GM18520 (cell line): ENCODE data around the gene WDR62.

Experiments used
- ATAC-seq: cut with Tn5 transposase; IDR thresholded peaks from one replicate; pipeline ENCODE4 v1.9.1; 2021; ENCODE audit not compliant: unreplicated experiment

The WDR62 gene

DNA sequence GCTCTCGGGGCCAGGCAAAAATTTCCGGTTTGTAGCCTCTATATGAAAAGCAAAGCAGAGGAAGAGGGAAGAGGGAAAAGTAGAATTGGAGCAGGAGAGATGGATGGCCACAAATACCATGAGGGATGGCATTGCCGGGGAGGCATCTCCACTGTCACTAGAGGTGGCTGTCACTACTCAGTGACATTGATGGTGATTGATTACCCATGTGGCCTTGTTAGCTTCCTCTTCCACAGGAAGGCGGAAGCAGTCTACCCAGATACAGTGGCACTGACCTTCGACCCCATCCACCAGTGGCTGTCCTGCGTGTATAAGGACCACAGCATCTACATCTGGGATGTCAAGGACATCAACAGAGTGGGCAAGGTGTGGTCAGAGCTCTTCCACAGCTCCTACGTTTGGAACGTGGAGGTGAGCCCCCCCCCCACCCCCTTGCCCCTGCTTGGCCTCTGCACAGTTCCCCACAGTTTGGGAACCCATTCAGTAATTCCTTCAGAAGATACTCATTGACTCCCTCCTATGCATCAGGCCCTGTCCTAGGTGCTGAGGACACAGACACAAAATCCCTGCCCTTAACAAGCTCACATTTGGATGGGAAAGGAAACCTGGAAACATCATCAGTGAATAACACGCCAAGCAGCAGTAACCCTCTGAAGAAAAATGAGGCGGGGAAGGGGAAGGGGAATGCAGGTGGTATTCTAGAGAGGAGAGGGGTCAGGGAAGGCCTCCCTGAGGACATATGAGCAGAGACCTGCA is 18.6 kb downstream of the WDR62 start:
- no peak for ATAC-seq

DNA sequence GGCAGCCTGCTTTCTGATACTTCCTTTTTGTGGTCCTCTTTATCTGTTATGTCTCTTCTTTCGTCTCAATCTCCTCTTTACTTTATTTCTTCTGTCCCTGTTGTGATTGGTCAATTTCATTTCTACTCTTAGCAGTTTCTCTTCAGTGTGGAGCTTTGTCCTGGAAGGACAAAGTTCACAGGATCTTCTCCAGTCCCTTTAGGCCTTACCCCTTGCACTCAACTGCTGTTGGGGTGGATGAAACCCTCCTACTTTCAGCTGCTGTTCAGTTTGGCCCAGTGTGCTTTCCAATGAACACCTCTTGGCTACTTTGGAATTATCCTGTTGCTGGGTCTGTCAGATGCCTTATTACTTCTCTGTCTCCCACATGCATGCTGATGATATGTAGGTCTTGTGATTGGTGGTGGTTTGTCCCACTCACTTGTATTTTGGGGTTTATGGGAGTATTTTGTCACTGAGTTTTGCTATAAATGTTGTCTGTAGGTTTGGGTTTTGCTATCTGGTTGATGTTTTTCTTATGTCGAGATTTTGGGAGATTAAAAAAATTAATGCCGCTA is 24.8 kb downstream of the WDR62 start:
- no peak for ATAC-seq

DNA sequence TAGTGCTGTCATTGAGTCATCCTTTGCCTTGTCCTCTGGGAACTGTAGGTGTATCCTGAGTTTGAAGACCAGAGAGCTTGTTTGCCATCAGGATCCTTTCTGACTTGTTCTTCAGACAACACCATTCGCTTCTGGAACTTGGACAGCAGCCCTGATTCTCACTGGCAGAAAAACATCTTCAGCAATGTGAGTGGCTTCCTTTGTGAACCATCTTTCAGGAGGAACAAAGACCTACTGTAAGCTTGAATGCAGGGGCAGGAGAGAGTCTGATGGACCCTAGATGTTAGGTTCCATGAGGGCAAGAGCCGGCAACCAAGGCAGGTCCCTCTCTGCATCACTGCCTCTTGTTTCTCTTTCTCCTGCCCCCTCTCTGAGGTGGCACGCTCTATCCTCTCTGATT is 26.7 kb downstream of the WDR62 start:
- ATAC-seq, result no peak

DNA sequence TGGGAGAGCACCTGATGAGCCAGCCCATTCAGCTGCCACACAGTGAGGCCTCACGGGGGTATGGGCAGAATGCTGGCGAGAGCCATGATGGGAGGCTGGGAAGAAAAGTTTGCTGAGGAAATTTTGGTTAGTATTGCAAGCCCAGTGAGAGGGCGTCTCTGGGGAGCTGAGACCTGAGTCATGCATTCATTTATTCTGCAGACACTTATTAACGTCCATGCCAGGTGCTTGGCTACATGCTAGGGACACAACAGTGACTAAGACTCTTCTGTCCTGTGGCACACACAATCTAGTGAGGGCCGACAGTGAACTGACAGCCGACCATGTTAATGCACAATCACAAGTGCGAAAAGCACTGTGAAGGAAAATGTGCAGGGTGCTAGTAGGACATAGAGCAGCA is 27.2 kb downstream of the WDR62 start:
- no peak for ATAC-seq

DNA sequence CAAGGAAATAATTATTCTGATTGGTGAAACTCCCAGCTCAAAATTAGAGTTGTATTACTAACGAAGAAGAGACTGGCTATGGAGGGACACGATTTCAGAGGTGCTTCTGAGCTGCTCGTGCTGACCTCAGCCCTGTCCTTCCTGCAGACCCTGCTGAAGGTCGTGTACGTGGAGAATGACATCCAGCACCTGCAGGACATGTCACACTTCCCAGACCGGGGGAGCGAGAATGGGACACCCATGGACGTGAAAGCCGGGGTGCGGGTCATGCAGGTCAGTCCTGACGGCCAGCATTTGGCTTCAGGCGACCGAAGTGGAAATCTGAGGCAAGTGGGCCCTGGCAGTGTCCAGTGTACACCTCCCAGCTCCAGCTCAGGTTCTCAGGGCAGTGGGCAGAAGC is 28.2 kb downstream of the WDR62 start:
- ATAC-seq, result no peak

DNA sequence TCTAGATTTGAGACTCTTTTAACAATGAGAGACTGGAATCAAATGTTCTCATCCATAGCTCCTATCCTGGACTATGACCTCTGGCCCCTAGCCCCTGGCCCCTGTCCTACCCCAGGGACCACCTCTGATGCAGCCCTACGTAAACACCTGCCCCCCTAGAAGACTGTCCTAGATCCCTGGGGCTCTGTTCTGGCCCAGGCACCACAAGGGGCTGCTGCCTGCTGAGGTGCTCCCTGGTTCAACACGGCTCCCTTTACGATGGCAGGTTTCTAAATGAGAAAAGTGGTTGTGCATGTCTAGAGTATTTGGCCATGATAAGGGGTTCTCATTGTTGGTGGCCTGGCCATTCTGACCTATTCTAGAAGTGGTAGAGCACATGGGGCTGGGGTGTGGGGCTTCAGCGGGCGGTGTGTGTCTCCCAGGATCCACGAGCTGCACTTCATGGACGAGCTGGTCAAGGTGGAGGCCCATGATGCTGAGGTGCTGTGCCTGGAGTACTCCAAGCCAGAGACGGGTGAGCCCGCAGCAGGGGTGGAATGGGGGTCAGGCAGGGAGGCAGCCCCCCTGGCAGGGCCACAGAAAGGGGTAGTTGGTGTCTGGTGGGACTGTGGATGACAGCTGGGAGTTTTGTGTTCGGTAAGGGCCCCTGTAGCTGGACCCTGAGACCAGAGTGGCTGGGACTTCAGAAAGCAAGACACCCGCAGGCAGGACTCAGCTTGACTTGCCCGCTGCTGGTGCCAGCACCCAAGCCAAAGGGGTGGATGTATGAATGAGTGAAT is 29.7 kb downstream of the WDR62 start:
- ATAC-seq, result no peak

DNA sequence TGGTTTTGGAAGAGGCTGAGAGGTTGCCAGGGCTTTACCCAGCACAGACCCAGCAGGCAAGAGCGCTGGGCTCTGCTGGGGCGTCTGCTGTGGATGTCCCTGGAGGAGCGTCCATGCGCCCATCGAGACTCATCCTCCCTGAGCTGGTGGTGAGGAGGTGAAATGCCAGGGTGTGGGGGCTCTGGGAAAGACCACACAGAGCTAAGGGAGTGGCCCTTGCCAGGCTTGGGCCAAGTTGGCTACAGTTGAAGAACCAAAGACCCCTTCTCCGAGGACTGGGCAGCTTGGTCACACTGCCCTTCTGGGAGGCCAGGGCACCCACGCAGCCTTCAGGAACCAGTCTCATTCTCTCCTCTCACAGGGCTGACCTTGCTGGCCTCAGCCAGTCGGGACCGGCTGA is 31.6 kb downstream of the WDR62 start:
- no peak for ATAC-seq

DNA sequence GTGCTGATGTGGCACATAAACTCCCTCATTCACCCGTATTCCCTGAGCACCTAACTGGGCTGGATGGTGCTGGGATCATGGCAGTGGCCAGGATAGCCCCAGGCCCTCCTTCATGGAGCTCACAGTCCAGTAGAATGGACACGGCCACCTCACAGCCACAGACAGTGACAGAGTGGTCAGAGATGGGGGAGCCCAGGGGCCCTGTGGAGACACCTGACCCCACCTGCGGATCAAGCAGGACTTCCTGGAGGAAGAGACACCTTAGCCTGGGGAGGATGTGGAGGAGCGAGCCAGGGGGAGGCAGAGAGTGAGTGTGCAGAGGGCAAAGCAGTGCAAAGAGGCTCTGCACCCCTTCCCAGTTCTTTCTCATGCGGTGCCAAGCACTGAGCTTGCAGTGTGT is 35.1 kb downstream of the WDR62 start:
- ATAC-seq, result no peak

DNA sequence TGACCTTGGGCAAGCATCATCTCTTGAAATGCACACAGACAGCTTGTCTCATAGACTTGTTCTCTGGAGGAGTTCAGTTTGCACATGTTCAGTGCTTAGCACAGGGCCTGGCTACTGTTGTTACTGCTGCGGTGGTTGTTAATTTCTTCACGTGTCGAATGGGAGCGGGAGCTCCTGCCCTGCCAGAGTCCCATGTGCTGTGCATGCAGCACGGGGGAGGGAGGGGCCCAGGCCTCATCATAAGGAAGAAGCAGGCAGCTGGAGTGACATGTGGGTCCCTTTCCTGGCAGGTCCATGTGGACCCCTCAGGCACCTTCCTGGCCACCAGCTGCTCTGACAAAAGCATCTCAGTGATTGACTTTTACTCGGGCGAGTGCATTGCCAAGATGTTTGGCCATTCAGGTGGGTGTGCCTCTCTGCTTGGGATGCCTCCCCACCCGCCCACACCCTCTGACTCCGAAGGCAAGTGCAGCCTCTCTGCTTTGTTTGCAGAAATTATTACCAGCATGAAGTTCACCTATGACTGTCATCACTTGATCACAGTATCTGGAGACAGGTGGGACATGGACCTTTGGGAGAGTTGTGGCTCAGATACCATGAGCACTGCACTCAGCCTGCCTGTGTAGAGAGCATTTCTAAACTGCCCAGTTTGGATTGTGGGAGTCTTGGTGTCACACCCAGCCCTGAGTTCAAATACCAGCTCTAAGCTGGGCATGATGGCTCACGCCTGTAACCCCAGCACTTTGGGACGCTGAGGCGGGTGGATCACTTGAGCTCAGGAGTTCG is 36.4 kb downstream of the WDR62 start:
- ATAC-seq, result no peak

DNA sequence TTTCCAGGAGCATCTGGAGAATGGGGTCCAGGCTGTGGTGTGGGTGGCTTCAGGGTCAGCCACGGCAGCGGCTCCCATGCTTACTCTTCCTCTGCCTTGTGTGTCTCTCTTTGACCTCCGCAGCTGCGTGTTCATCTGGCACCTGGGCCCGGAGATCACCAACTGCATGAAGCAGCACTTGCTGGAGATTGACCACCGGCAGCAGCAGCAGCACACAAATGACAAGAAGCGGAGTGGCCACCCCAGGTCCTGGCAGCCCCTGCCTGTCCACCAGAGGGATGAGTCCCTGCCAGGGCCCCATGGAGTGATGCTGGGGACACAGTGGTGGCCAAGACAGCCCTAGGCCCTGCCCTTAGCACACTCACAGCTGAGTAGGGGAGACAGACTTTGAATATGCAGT is 37.9 kb downstream of the WDR62 start:
- no peak for ATAC-seq

DNA sequence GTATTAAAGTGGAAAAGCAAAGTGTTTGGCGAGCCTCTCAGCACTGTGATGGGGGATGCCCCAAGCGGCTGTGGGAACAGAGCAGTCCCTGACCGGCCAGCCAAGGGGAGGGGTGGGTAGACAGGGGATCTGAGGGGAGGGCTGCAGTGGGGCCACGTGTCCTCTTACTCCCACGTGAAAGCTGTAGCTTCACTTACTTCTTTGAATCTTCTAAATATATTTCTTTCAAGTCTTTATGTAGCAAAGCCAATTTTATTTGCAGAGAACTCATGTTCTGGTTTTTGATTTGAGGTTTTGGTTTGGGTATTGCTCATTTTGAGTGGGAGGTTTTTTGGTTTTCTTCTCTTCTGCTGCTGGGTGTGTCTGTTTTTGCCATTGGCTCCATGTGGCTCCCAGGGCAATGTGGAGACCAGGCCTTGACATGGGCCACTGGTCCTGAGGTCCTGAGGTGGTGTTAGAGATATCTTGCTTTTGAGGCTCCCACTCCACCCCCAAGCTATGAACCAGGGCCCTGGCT is 38.5 kb downstream of the WDR62 start:
- no peak for ATAC-seq

DNA sequence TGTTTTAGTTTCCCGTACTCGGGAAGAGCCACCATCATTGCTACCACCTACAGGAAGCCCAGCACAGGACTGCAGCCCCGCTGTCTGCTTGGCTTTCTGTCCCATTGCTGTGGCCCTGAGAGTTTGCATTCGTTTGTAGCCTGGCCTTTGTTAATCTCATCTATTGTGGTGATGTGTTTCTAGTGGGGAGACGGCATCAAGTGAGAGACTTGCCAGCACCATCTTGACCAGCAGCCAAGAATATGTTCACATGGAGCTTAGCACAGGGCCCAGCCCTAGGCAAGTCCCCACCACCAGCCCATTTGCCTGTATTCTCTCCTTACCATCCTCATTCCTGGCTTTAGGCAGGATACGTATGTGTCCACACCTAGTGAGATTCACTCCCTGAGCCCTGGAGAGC is 39.0 kb downstream of the WDR62 start:
- no peak for ATAC-seq

DNA sequence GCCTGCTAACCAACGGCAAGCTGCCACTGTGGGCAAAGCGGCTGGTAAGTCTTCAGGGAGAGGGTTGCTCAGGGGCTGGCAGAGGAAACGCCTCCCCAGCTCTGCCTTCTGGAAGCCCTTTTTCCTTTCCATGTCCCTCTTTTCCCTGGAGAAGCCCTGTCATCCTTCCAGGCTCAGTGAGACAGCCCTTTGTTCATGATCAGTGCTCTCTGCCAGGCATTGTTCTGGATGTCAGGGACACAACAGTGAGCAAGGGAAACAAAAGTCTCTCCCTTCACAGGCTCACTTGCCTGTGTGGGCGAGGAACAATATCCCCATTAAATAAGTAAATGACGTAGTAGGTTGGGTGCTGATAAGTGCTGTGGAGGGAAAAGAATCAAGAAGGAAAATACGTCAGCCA is 42.3 kb downstream of the WDR62 start:
- ATAC-seq, result no peak

DNA sequence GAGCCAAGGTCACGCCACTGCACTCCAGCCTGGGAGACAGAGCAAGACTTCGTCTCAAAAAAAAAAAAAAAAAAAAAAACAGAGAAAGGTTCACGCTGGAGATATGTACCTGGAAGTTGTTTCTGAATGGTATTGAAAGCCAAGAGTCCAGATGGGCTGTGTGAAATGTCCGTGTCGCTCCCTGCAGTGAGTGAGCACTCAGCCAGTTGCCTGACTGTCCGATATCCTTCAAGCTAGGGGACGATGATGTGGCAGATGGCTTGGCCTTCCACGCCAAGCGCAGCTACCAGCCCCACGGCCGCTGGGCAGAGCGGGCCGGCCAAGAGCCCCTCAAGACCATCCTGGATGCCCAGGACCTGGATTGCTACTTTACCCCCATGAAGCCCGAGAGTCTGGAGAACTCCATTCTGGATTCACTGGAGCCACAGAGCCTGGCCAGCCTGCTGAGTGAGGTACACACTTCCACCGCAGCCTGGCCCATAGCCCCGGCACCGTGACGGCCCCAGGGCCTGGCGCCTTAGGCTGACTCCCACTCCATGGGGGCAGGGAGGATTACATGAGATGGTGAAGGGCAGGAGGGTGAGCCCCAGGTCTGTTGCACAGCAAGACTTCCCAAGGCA is 44.6 kb downstream of the WDR62 start:
- ATAC-seq, result no peak

DNA sequence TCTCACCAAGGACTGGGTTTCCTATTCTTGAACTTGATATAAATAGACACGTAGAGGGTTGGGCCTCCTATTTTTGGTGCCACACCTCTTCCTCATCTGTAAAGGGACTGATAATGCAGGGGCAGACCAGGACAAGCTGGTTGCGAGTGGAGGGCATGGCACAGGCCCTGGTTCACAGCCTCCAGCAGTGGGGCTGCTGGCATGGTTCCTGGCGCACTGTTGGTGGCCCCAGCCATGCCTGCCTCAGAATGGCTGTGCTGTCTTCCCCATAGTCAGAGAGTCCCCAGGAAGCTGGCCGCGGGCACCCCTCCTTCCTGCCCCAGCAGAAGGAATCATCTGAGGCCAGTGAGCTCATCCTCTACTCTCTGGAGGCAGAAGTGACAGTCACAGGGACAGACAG is 45.8 kb downstream of the WDR62 start:
- no peak for ATAC-seq

DNA sequence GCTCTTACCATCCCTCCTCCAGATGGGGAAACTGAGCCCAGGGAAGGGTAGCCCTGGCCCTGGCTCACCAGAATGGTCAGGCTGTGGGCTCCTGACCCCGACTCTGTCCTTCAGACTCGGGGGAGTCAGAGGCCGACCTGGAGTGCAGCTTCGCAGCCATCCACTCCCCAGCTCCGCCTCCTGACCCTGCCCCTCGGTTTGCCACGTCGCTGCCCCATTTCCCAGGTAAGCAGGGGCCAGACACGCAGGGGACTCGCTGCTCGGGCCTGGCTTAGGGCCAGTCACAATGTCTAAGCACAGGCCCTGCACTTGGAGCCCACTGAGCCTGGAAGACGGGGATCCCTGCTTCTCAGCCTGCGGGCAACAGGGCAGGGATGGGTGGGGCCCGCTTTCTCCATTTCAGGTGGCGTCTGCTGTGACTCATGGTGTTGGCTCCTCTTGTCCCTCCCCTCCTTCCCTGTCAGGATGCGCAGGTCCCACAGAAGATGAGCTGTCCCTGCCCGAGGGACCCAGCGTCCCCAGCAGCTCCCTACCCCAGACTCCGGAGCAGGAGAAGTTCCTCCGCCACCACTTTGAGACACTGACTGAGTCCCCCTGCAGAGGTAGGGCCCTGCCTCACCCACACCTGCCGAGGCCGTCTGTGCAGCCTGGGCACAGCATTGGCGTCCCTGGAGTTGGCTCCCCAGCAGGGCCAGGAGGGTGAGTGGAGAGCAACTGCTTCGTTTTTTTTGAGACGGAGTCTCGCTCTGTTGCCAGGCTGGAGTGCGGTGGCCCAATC is 47.0 kb downstream of the WDR62 start:
- no peak for ATAC-seq

DNA sequence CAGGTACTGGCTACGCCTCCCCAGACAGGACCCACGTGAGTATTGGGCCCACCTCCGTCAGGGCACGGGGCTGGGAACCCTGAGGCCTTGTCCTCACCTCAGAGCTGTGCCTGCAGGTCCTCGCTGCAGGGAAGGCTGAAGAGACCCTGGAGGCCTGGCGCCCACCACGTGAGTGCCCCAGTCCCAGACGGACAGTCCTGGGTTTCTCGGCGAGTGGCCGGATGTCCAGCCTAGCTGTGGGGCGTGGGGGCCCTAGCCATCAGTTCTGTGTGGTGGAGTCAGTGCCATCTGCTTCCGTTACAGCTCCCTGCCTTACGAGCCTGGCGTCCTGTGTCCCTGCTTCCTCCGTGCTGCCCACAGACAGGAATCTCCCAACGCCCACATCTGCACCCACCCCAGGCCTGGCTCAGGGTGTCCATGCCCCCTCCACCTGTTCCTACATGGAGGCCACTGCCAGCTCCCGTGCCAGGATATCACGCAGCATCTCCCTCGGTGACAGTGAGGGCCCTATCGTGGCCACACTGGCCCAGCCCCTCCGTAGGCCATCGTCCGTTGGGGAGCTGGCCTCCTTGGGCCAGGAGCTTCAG is 48.4 kb downstream of the WDR62 start:
- no peak for ATAC-seq

DNA sequence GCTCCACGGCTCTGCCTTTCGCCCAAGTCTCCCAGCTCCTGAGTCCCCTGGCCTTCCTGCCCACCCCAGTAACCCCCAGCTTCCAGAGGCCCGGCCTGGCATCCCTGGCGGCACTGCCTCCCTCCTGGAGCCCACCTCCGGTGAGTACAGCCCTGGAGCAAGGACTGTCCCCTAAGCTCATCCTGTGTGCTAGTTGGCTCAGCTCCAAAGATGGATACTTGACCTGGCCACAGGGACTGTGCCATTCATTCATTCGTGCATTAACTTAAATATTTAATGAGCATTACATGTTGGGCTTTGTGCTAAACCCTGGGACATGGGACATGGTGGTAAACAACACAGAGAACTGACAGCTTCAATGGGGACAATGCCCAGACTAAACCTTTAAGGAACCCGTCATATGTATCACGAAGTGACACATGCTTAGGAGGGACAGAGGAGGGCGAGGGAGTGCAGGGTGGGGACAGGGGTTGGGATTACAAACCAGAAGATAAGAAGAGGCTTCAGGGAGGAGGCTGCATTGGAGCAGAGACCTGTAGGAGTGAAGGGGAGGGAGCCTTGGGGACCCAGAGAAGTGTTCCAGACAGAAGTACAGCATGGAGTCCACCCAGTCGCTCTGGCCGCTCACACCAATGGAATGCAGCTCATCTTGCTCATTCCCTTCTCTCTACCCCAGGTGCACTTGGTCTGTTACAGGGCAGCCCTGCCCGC is 49.3 kb downstream of the WDR62 start:
- ATAC-seq, result no peak

DNA sequence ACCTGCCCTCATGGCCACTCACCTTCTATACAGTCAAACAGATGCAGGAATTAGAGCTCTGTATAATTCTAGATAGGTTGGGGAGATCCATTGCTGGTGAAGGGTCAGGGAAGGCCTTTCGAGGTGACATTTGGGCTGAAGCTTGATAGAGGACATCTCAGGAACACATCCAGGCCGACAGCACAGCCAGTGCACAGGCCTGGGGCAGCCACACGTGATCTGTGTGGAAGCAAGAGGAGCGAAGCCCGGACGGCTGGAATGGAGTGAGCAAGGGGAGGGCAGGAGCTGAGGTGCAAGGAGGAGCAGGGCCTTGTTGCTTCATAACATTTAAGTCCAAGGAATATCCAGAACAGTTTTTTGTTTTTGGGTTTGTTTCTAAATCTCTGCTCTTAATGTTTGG is 51.7 kb downstream of the WDR62 start:
- ATAC-seq, result no peak
